Activated CD8-positive, alpha-beta memory T cell treated with anti-CD3 and anti-CD28 coated beads for 1 hour (primary cell): ENCODE measurements around the gene KREMEN1.
"Not testable (repeated sequence)": the region's sequence is repeated elsewhere in the genome, so short reads cannot be mapped to it uniquely, and the experiment has no call there.

ENCODE experiments used
- DNase-seq, 2 donors: peaks; one replicate each; pipeline ENCODE4 v3.0.0-alpha.2; 2020; ENCODE audit warnings: low read depth in 1 of 2; ENCODE audit errors: extremely low read depth in 1 of 2

Gene KREMEN1

DNA sequence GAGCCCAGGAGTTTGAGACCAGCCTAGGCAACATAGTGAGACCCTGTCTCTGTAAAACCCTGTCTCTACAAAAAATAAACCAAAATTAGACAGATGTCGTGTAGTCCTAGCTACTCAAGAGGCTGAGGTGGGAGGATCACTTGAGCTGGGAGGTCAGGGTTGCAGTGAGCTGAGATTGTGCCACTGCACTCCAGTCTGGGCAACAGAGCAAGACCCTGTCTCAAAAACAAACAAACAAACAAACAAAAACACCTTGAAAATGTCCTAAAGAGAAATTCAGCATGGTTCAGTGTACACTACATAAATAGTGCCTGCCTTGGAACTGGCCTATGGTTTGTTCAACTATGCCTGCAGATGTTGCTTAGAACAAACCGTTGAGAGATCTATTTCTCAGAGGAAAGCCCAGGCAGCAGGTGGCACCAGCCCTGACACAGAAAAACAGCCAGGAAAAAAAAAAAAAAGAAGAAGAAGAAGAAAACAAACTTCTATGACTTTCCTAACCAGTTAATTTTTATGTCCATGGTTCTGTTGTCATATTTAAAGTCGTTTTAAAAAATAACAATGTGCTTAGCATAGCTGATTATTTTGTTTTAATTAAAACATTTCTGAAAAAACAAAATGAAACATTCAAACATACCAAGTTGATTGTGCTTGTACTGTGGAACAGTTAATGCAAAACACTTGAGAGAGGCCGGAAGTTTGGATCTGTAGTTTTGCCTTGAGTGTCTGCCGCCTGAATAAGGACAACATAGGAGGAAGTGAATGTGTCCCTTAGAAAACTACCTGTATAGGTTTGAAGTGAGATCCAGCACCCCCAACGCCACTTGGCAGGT, 5.4 kb downstream of the KREMEN1 start:
- DNase-seq, result no peak

GRCh38 chr22:29078869-29079207, 6.0 kb downstream of the KREMEN1 start:
- DNase-seq, result no peak

GRCh38 chr22:29079218-29079901, 6.5 kb downstream of the KREMEN1 start:
- no peak for DNase-seq

DNA sequence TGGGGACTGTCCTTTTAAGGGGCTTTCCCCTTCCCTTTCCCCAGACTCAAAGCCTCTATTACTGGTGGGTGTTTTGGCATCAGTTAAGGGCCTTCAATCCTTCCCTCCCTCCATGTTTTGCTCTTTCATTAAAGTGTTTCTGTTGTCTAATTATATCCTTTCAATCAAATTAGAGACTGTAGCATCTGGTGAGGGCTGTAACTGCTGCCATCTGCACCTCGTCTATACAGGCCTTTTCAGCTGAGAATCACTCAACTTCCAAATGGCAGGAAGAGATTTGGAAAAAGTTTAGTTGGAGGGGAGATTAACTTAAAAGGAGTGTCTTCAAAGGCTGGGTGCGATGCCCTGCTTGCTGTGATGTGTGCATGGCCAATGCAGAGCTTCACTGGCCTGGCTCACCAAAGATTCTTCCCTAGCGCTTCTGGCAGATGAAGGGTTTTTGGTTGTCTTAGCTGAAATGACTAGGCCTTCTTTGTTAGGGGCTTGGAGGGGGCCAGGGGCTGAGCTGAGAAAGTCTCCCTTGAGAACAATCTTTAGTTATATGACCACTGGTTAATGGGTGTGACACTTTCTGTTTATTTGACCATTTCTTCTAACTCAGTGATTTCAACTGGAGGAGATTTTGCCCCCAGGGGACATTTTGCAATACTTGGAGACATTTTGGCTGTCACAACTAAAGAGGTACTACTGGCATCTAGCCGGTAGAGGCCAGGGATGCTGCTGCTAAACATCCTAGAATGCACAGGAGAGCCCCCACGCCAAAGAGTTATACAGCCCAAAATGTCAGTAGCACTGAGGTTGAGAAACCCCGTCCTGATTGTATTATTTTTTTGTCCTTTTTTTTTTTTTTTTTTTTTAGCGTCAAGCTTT, 7.5 kb downstream of the KREMEN1 start:
- no peak for DNase-seq

DNA sequence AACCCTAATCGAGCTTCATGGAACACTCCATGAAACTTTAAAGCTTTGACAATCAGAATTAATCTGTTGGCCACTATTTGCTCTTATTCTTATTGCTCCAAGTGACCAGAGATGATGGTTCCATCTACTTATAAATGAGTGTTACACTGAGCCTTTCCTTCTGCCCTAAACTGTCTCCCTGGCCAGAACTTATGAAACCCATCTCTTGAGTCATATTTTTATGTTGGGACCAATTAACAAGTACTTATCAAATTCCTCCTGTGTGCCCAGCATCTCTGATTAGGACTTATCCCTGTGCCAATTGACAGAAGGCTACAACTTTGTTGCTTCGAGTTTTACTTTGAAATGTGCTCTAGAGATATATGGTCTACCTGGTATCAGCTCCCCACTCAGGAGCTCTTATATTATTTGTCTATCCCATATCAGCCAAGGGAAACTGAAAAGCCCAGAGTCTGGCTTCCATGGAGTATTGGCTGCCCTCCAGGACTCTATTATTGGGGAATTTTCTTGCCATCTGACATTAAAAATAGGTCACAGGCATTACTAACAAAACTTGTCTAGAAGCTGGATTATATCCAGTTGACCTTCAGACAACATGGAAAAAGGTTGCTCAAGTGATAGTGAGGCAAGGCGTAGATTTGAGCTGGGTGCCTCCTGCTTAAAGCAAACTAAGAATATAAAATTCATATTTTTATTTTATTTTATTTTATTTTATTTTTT, 8.8 kb downstream of the KREMEN1 start:
- no peak for DNase-seq

- no peak for DNase-seq
Observed at GRCh38 chr22:29082826-29083545, 10.2 kb downstream of the KREMEN1 start.

DNA sequence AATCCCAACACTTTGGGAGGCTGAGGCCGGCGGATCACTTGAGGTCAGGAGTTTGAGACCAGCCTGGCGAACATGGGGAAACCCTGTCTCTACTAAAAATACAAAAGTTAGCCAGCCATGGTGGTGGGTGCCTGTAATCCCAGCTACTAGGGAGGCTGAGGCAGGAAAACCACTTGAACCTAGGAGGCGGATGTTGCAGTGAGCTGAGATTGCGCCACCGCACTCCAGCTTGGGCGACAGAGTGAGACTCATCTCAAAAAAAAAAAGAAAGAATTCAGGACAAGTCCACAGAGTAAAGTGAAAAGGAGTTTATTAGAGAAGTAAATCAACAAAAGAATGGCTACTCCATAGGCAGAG, 10.7 kb downstream of the KREMEN1 start:
- DNase-seq, result not testable (repeated sequence)

GRCh38 chr22:29083933-29084591, 11.2 kb downstream of the KREMEN1 start:
- DNase-seq, result no peak

DNA sequence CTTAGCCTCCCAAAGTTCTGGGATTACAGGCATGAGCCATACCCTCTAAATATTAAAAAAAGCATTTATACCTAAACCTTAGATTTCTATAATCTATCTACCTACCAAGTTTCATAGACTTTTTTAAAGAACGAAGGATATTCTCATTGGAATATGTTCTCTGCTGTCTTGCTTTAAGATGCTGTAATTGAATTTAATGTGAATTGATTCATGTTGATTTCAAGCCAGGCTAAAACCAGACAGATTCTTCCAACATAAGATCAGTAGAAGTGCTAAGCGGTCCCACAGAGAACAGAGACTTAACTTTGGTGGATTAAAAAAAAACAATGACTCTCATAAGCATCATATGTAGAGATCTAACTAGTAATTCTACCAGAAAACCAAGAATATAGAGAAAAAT, 14.2 kb downstream of the KREMEN1 start:
- no peak for DNase-seq

- DNase-seq, result no peak
Observed at GRCh38 chr22:29088809-29089208, 16.0 kb downstream of the KREMEN1 start.

DNA sequence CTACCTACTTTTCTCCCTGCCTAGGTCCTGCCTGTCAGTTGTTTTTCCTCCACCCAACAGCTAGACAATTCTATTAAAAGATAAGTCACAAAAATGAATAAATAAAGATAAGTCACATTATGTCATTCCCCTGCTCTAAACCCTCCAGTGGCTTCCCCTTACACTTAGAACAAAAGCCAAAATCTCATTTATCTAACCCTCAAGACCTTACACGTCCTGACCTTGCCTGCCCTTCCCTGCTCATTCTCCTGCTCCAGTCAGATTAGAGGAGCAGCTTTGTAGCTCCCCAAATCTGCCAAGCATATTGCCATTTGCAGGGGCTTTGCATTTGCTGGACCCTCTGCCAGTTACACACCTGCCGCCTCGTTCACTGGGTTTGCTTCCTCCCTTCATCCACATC, 16.7 kb downstream of the KREMEN1 start:
- DNase-seq, result no peak

DNA sequence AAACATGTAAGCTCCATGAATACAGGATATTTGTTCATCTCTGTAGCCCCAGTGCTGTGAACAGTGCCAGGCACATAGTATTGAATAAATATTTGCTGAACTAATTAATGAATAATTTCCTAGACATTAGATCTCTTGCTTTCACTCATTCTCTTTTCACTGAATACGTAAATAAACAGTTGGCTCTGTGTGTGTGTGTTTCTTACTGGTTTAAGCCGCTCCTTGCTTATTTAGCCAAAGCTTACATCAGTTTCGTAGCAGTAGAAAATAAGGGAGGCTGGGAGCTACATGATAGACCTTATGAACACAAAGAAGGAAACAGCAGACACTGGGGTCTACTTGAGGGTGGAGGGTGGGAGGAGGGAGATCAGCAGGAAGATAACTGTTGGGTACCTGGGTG, 17.2 kb downstream of the KREMEN1 start:
- no peak for DNase-seq

- DNase-seq, result no peak
Observed at GRCh38 chr22:29092243-29092642, 19.4 kb downstream of the KREMEN1 start.

DNA sequence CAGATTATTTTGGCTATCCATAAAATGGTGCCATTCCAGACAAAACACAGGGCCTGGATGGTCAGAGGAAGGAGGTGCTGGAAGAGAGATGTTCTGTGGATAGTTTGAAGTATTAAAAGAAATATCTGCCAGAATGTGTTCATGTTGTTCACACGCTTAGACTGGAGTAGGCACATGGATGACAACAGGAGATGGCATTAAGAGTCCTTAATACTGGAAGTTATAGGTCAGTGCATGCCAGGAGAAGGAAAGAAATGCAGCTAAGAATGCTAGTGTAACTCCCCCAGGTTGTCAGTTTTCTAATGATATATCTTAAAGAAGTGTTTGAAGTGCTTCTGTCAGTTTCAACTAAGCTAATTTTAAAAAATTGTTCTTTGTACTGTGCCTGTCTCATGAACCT, 20.2 kb downstream of the KREMEN1 start:
- DNase-seq, result no peak

GRCh38 chr22:29093501-29094300, 20.9 kb downstream of the KREMEN1 start:
- DNase-seq, result no peak

- DNase-seq, result no peak
Observed at GRCh38 chr22:29095459-29095858, 22.6 kb downstream of the KREMEN1 start.

GRCh38 chr22:29096736-29097669, 24.2 kb downstream of the KREMEN1 start:
- no peak for DNase-seq

- no peak for DNase-seq
Observed at GRCh38 chr22:29098296-29098695, 25.5 kb downstream of the KREMEN1 start.
